GM12873 (cell line): ENCODE data around the gene ST3GAL6.

Experiments
- TF ChIP-seq, protein P1 (sequence below): IDR thresholded peaks from 2 replicates; pipeline ENCODE4 v1.5.1; 2012; ENCODE audit warnings: low read depth, mild to moderate bottlenecking, moderate library complexity, low read length, control low read depth; ENCODE audit not compliant: insufficient read depth; ENCODE audit errors: missing control alignments

ST3GAL6 gene

DNA sequence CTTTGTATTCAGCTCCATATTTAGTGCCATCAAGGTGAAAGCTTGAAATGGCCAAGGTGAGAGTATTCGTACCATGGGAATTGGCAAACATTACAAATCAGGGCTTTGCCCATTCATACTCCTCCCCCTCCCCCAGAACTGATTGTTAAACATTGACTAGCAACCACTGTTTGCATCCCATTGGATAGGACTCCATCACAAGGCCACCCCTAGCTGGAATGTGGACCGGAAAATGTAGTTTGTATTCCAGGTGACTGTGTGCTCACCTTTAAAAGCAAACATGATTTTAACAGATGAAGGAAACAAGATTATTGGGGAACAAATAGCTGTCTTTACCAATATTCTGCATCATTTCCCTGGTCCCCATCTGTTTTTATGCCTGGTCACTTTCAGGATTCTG is 14.1 kb downstream of the ST3GAL6 start:
- TF ChIP-seq, protein P1, sequence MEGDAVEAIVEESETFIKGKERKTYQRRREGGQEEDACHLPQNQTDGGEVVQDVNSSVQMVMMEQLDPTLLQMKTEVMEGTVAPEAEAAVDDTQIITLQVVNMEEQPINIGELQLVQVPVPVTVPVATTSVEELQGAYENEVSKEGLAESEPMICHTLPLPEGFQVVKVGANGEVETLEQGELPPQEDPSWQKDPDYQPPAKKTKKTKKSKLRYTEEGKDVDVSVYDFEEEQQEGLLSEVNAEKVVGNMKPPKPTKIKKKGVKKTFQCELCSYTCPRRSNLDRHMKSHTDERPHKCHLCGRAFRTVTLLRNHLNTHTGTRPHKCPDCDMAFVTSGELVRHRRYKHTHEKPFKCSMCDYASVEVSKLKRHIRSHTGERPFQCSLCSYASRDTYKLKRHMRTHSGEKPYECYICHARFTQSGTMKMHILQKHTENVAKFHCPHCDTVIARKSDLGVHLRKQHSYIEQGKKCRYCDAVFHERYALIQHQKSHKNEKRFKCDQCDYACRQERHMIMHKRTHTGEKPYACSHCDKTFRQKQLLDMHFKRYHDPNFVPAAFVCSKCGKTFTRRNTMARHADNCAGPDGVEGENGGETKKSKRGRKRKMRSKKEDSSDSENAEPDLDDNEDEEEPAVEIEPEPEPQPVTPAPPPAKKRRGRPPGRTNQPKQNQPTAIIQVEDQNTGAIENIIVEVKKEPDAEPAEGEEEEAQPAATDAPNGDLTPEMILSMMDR: no peak

DNA sequence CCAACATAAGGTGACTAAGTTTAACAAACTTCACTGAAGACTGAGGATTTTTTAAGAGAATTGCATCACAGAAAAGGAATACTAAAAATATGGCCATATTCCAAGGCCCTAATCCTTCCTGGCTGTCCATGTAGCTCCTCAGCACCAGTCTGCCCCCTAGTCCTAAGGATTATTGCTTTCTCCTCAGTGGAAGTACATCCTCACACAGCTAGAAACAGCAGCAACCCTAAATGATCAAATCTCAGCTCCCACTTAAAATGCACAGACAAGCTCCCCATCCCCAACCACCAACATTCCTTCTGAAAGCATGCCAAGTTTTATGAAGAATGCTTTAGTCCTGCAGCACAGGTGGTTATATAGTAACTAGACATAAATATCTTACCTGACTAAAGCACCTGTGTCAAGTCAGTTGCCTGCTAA is 14.7 kb downstream of the ST3GAL6 start:
- TF ChIP-seq, protein P1: no peak

DNA sequence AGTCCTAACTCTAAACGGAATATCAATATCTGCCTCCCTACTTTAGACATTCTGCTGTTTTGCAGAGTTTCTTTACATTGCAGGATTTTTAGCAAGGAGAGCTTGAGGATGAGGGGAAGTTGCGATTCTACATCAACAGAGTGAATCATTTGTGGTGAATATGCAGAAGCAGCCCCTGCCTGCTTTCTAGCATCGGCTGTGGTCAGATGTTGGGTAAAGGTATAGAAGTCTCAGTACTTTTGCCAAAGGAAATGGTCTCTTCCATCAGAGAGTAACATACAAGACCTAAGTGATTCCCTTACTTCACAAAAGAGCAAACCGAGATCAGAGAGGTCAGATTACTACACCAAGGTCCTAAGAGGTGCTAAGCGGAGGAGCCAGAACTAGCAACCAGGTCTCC is 15.2 kb downstream of the ST3GAL6 start:
- TF ChIP-seq, protein P1: no peak

DNA sequence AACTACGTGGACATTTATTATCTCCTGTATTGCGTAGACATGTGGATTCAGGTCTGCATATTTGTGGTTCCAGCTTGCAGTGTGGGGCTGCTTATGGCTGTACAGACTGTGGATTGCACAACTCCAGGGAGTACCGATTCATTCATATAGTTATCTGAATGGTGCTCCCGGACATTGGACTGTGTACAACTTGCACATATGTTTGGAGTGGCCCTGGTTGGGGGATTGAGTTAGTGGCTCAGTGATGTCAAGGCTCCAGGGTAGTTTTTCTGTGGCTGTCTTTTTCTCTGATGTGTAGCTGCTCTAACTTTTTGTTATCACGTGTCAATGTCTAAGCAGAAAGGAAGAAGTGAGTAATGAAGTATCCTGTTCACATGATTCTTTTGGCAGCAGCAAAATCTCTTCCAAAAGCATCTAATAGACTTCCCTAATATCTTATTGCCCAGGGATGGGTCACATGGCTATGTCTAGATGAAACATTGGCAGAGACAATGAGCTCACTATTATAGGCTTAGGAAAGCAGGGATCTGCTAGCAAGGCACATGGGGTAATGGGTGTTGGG is 15.8 kb downstream of the ST3GAL6 start:
- TF ChIP-seq, protein P1: no peak

DNA sequence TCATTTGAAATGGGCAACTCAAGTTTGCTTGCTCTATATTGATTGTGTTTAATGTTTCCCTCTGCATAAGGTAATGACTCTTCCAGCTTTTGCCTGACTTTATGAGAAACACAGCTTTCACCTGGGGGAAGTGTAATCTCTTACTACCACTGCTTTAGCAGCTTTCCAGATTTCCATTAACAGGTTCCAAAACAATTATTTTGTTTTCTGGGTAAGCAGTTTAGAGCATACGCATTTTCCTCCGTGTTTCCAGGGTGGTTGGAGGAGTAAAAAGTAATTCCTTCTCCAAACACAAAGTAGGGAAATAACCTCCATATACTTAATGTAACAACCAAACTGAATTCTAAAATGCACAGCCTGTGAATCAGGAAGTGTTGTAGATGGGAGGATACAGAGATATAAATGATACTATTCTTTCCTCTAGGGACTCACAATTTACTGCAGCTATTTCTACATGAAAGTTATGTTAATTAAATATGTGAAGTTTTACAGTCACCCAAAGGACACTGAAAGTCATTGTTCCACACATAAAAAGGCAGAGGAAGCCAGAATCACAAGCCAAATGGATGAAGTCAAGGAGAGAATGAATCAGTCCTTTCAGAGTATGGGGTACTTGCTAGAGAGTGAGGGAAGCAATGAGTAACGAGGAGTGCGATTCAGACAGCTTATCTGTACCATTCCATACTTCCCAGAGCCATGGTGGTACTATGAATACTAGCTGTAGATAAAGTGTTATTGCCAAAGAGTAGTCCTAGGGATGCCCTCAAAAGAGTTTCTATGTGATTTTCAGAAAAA is 16.6 kb downstream of the ST3GAL6 start:
- TF ChIP-seq, protein P1: no peak

DNA sequence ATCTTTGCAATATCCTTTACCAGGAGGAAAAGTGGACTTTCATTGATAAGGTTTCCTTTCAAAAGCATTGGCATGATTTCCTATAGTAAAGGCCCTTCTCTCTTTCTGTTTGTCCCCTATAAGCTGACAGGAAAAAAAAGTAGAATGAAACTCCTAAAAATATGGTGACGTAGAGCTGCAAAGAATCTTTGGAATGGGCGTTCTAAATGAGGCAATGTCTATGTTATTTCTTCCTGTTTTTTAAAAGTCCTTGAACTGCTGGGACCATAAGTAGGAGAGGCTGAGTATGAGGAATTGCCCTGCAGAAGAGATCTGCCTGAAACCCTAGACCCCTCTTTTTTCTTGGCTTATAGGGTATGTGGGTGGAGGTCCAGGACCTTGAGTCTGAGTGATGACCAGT is 17.2 kb downstream of the ST3GAL6 start:
- TF ChIP-seq, protein P1: no peak

DNA sequence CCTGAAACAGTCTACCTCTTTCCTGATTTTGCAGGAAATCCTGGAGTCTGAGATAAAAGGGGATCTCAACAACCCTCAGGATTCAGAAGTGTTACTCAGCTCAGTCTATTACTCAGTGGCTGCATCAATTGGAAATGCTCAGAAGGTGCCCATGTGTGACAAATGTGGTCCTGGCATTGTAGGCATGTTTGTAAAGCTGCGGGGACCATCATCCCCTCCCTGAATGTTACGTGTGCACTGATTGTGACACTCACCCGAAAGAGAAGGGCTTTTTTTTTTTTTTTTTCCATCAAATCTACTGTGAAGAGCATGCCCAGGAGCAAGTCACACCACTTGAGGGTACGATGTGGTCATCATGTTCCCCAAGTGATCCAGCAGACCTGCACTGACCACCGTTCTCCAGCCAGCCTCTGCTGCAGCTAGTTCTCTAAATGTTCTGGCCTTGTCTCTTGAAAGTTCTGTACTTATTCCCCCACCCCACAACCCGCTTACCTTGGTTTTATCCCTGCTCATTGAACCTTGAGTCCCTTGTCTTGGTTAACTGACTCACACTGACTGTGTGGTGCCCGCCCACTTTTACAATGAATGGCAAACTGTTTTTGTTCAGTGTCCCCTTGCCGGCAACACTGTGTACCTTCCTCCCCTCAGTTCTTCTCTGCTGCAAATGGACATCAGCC is 19.8 kb downstream of the ST3GAL6 start:
- TF ChIP-seq, protein P1: no peak
